K562 (cell line): ENCODE data around the gene SAT2. TPM values are rescaled to one million over a fixed set of nuclear protein-coding genes. Genes with fewer than 3 reads are reported as not detected.
A peak's percentile ranks its signal among the peaks of the same experiment; 100 is the strongest.

ENCODE experiments used
- BHLHE40 ChIP-seq: IDR thresholded peaks from 2 replicates; pipeline ENCODE4 v1.6.1; 2011; ENCODE audit warnings: low read length, improper control_type of control experiment
- CCAR2 ChIP-seq: fragments of 200-400 bp; formaldehyde crosslinking; IDR thresholded peaks from 2 replicates; pipeline ENCODE4 v1.6.1; 2017; ENCODE audit warnings: mild to moderate bottlenecking, low read depth, low read length
- ELF4 ChIP-seq: fragments of 450-650 bp; formaldehyde crosslinking; IDR thresholded peaks from 2 replicates; pipeline ENCODE4 v1.4.0; 2022; ENCODE audit warnings: missing genetic modification characterization
- GATA2 ChIP-seq: sonication (generic); formaldehyde crosslinking; IDR thresholded peaks from 2 replicates; pipeline ENCODE4 v1.4.0; 2020; ENCODE audit warnings: mild to moderate bottlenecking, missing genetic modification reagents
- HCFC1 ChIP-seq: IDR thresholded peaks from 2 replicates; pipeline ENCODE4 v1.6.1; 2012; ENCODE audit warnings: low read depth, low read length, improper control_type of control experiment
- HDAC2 ChIP-seq: fragments of 450-650 bp; IDR thresholded peaks from 2 replicates; pipeline ENCODE4 v1.6.1; 2016; ENCODE audit warnings: mild to moderate bottlenecking
- HOXB6 ChIP-seq: fragments of 250-450 bp; sonication (Bioruptor Pico); IDR thresholded peaks from 2 replicates; pipeline ENCODE4 v1.5.1; 2022; ENCODE audit warnings: mild to moderate bottlenecking, borderline replicate concordance
- MXI1 ChIP-seq: IDR thresholded peaks from 2 replicates; pipeline ENCODE4 v1.6.1; 2011; ENCODE audit warnings: low read depth, mild to moderate bottlenecking, improper control_type of control experiment, low read length
- NONO ChIP-seq, 2 experiments: fragments of 200-400 bp in 1 of 2; fragments of 450-650 bp in 1 of 2; formaldehyde crosslinking in 1 of 2; IDR thresholded peaks; 2 replicates each; pipeline ENCODE4 v1.6.1; 2017; ENCODE audit warnings: low read depth in 2 of 2, mild to moderate bottlenecking in 2 of 2, moderate library complexity in 2 of 2, low read length in 1 of 2
- PHF21A ChIP-seq: fragments of 450-650 bp; IDR thresholded peaks from 2 replicates; pipeline ENCODE4 v1.6.1; 2017; ENCODE audit warnings: low read depth, borderline replicate concordance
- PTRF ChIP-seq: fragments of 450-650 bp; IDR thresholded peaks from 2 replicates; pipeline ENCODE4 v1.6.1; 2016; ENCODE audit warnings: mild to moderate bottlenecking, missing genetic modification characterization, missing compliant biosample characterization
- RBFOX2 ChIP-seq: fragments of 200-400 bp; formaldehyde crosslinking; IDR thresholded peaks from 2 replicates; pipeline ENCODE4 v1.6.1; 2017; ENCODE audit warnings: low read depth, mild to moderate bottlenecking, low read length, moderate library complexity
- RCOR1 ChIP-seq, 2 experiments: IDR thresholded peaks; 2 replicates each; pipeline ENCODE4 v1.6.1; 2012; ENCODE audit warnings: low read depth in 2 of 2, low read length in 2 of 2, borderline replicate concordance in 1 of 2, improper control_type of control experiment in 1 of 2
- SAFB ChIP-seq: fragments of 200-400 bp; formaldehyde crosslinking; IDR thresholded peaks from 2 replicates; pipeline ENCODE4 v1.6.1; 2017; ENCODE audit warnings: low read depth, low read length, borderline replicate concordance
- SRSF3 ChIP-seq: fragments of 200-400 bp; formaldehyde crosslinking; IDR thresholded peaks from 2 replicates; pipeline ENCODE4 v1.6.1; 2016; ENCODE audit warnings: mild to moderate bottlenecking, low read length, moderate library complexity; ENCODE audit not compliant: insufficient read depth
- TOE1 ChIP-seq, 2 experiments: fragments of 450-650 bp in 1 of 2; sonication (generic) in 1 of 2; formaldehyde crosslinking in 1 of 2; IDR thresholded peaks; 2 replicates each; pipeline versions ENCODE4 v1.7.1 to v1.8.0; 2016 to 2022; ENCODE audit warnings: borderline replicate concordance in 2 of 2, mild to moderate bottlenecking in 2 of 2, antibody characterized with exemption in 1 of 2, inconsistent platforms in 1 of 2, low read depth in 1 of 2, missing genetic modification reagents in 1 of 2, moderate library complexity in 1 of 2
- ZBED1 ChIP-seq: IDR thresholded peaks from 2 replicates; pipeline ENCODE4 v1.6.1; 2014
- ZNF239 ChIP-seq: fragments of 250-450 bp; sonication (Bioruptor Pico); IDR thresholded peaks from 2 replicates; pipeline ENCODE4 v1.4.0; 2020; ENCODE audit warnings: mild to moderate bottlenecking
- ZNF24 ChIP-seq: fragments of 450-650 bp; IDR thresholded peaks from 2 replicates; pipeline ENCODE4 v1.6.1; 2016
- ZNF311 ChIP-seq: fragments of 250-450 bp; sonication (Bioruptor Pico); IDR thresholded peaks from 2 replicates; pipeline ENCODE4 v1.4.0; 2020; ENCODE audit warnings: mild to moderate bottlenecking, moderate library complexity
- ZNF696 ChIP-seq: fragments of 250-450 bp; sonication (Bioruptor Pico); conservative IDR thresholded peaks from 2 replicates; pipeline ENCODE4 v1.4.0; 2020; ENCODE audit warnings: mild to moderate bottlenecking, moderate library complexity
- polyA plus RNA-seq, 8 experiments: library from polyadenylated mRNA; depleted of rRNA in 4 of 8; stranded (reverse) in 5 of 8; unstranded in 3 of 8; fragments of >200 nt; fragmentation: Nextera tagmentation in 2 of 8; fragmentation: Illumina TruSeq in 1 of 8; extraction: Ambion mirVana in 2 of 8; extraction: Trizol in 1 of 8; gene quantifications; 2 replicates each; pipeline versions ENCODE4 v1.2.1 to v1.2.3, GENCODE V29; 2011 to 2014; ENCODE audit warnings: inconsistent platforms in 1 of 8, missing spikeins in 1 of 8
- total RNA-seq, 7 experiments: library from RNA; depleted of rRNA in 6 of 7; stranded (reverse); fragments of >200 nt in 6 of 7; fragmentation: Illumina TruSeq in 2 of 7; extraction: Trizol in 2 of 7; gene quantifications; 2 replicates each; pipeline versions ENCODE4 v1.2.1 to v1.2.3, GENCODE V29; 2011 to 2021; ENCODE audit warnings: low replicate concordance in 1 of 7
- TF ChIP-seq, protein P1 (sequence below): fragments of 450-650 bp; formaldehyde crosslinking; IDR thresholded peaks from 2 replicates; pipeline ENCODE4 v1.4.0; 2022; ENCODE audit warnings: missing genetic modification characterization
- TF ChIP-seq, protein P2 (sequence below): fragments of 250-450 bp; sonication (Bioruptor Pico); IDR thresholded peaks from 2 replicates; pipeline ENCODE4 v1.5.1; 2021; ENCODE audit warnings: mild to moderate bottlenecking
- TF ChIP-seq, protein P3 (sequence below): IDR thresholded peaks from 2 replicates; pipeline ENCODE4 v1.6.1; 2011; ENCODE audit warnings: borderline replicate concordance, low read depth, mild to moderate bottlenecking, moderate library complexity, low read length; ENCODE audit not compliant: insufficient read depth, poor library complexity, severe bottlenecking

SAT2 gene
- total and polyA plus RNA-seq, 9 of the 15 experiments (the other 6 are each of a cell fraction or from before 2014, with no cell fraction given) = 2.0 to 8.0 (median 5.3) TPM

DNA sequence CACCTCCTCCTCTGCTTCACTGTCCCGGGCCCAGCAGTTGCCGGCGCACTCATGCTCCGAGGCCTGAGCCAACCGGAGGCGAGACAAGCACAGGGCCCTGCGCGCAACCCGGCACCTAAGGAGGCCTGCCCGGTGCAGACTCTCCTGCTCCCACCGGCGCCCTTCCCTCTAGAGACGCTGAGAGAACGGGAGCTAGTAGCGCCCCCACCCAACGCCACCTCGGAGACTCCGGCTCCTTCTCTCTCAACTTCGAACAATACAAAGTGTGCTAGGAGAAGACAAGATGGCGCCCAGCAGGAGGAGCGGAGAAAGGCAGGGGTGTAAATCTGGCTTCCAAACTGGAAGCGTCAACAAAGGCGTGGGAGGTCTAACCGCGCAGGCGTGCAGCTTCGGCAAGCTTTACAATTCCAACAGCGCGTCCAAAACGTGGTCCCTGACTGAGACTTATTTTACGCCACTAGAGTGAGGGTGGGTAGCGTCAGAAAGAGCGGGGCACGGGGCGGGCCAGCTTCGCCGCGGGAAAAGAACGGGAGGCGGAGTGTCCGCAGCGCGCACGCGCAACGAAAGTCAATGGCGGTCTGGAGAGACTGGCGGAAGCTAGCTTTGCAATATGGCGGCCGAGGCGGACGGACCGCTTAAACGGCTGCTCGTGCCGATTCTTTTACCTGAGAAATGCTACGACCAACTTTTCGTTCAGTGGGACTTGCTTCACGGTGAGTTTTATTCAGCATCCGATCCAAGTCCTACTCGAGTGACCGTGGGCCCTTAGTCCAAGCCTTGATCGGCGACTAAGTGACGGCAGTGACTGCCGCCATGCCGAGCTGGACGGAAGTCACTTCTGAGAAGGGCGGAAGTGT is 44.1 kb downstream of the SAT2 start, which contains the start of gene MPDU1 (continued):
- no peak for TF ChIP-seq PTRF (tag)
- TF ChIP-seq ELF4 (CRISPR knock-in tag) = no peak
- TF ChIP-seq, protein P1, sequence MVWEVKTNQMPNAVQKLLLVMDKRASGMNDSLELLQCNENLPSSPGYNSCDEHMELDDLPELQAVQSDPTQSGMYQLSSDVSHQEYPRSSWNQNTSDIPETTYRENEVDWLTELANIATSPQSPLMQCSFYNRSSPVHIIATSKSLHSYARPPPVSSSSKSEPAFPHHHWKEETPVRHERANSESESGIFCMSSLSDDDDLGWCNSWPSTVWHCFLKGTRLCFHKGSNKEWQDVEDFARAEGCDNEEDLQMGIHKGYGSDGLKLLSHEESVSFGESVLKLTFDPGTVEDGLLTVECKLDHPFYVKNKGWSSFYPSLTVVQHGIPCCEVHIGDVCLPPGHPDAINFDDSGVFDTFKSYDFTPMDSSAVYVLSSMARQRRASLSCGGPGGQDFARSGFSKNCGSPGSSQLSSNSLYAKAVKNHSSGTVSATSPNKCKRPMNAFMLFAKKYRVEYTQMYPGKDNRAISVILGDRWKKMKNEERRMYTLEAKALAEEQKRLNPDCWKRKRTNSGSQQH (CRISPR knock-in tag) = no peak; the same call in 1 of the 2 replicates
- no peak for TF ChIP-seq CCAR2
- TF ChIP-seq PHF21A = 0 out of 2 replicates have a peak, but pooled peaks have one; percentile 35
- no peak for TF ChIP-seq GATA2 (CRISPR knock-in tag)
- peak; percentile 64; the same call in 1 of the 2 replicates for TF ChIP-seq ZNF311 (CRISPR knock-in tag)
- TF ChIP-seq ZNF239 = no peak
- TF ChIP-seq HCFC1 = peak; percentile 76
- TF ChIP-seq, protein P2, sequence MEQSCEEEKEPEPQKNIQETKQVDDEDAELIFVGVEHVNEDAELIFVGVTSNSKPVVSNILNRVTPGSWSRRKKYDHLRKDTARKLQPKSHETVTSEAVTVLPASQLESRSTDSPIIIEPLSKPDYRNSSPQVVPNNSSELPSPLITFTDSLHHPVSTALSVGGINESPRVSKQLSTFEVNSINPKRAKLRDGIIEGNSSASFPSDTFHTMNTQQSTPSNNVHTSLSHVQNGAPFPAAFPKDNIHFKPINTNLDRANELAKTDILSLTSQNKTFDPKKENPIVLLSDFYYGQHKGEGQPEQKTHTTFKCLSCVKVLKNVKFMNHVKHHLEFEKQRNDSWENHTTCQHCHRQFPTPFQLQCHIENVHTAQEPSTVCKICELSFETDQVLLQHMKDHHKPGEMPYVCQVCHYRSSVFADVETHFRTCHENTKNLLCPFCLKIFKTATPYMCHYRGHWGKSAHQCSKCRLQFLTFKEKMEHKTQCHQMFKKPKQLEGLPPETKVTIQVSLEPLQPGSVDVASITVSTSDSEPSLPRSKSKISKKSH (CRISPR knock-in tag) = no peak
- TF ChIP-seq ZBED1 = no peak
- TF ChIP-seq HOXB6 (CRISPR knock-in tag) = no peak
- TF ChIP-seq ZNF24 = no peak
- peak; percentile 72 for TF ChIP-seq BHLHE40
- TF ChIP-seq SAFB = no peak
- peak; percentile 90 for TF ChIP-seq RBFOX2
- peak; percentile 99 for TF ChIP-seq MXI1
- peak in 1 of 2 experiments; percentile 79; a peak in 2 of 4 replicates for TF ChIP-seq RCOR1 (IDR thresholded peaks at IDR 0.05; ENCODE audit: borderline replicate concordance in 1 of 2, low read depth in 2 of 2, low read length in 2 of 2)
- TF ChIP-seq HDAC2 = 0 out of 2 replicates have a peak, but pooled peaks have one; percentile 54
- TF ChIP-seq NONO (IDR thresholded peaks at IDR 0.05; ENCODE audit: low read depth in 2 of 2, low read length in 1 of 2) = no peak
- TF ChIP-seq ZNF696 (CRISPR knock-in tag) = no peak
- TF ChIP-seq TOE1 (IDR thresholded peaks at IDR 0.05; ENCODE audit: borderline replicate concordance) = peak; percentile 15; the same call in 1 of the 2 replicates
- TF ChIP-seq TOE1 (CRISPR knock-in tag; IDR thresholded peaks at IDR 0.05; ENCODE audit: borderline replicate concordance, low read depth) = no peak; the same call in 1 of the 2 replicates
- TF ChIP-seq, protein P3, sequence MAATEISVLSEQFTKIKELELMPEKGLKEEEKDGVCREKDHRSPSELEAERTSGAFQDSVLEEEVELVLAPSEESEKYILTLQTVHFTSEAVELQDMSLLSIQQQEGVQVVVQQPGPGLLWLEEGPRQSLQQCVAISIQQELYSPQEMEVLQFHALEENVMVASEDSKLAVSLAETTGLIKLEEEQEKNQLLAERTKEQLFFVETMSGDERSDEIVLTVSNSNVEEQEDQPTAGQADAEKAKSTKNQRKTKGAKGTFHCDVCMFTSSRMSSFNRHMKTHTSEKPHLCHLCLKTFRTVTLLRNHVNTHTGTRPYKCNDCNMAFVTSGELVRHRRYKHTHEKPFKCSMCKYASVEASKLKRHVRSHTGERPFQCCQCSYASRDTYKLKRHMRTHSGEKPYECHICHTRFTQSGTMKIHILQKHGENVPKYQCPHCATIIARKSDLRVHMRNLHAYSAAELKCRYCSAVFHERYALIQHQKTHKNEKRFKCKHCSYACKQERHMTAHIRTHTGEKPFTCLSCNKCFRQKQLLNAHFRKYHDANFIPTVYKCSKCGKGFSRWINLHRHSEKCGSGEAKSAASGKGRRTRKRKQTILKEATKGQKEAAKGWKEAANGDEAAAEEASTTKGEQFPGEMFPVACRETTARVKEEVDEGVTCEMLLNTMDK = no peak
- no peak for TF ChIP-seq SRSF3
